ENCODE measurements around the gene ANKRD29.
"Not testable (repeated sequence)": the region's sequence is repeated elsewhere in the genome, so short reads cannot be mapped to it uniquely, and the experiment has no call there.

Gene ANKRD29

DNA sequence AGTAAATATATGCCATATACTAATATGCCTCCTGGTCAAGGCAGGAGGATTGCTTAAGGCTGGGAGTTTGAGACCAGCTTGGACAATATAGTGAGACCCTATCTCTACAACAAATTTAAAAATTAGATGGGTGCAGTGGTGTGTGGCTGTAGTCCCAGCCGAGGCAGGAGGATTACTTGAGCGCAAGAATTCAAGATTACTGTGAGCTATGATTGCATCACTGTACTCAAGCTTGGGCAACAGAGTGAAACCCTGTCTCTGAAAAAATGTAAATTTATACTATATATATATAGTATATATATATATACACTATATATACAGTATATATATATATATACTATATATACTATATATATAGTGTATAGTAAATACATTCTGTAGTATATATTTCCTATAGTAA lies 46.5 kb downstream of the ANKRD29 start:
- DNase-seq (ENCODE audit: low read depth), result no peak

DNA sequence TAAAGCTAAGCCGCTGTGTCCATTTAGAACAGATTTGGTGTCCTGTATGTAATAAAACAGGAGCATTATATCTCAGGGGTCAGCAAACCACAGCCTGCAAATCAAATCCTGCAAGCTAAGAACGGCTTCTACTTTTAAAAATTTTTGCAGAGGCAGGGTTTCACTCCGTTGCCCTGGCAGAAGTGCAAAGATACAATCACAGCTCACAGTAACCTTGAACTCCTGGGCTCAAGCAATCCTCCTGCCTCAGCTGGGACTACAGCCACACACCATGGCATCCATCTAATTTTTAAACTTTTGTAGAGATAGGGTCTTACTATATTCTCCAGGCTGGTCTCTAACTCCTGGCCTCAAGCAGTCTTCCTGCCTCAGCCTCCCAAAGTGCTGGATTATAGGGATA lies 47.8 kb downstream of the ANKRD29 start:
- DNase-seq (ENCODE audit: low read depth), result no peak

DNA sequence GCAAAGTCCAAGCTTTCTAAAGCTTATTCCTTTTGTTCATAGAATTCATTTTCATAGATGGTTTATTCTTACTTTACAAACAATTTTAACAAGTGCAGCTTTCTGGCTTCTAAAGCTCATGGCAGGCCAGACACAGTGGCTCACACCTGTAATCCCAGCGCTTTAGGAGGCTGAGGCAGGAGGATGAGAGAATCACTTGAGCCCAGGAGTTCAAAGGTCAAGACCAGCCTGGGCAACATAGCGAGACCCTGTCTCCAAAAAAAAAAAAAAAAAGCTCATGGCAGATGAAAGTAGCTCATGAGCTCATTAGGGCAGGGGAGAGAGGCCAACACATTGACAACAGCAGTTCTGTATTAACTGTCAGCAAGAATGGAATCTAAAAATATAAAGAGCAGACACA lies 48.3 kb downstream of the ANKRD29 start:
- no peak for DNase-seq (ENCODE audit: low read depth)

DNA sequence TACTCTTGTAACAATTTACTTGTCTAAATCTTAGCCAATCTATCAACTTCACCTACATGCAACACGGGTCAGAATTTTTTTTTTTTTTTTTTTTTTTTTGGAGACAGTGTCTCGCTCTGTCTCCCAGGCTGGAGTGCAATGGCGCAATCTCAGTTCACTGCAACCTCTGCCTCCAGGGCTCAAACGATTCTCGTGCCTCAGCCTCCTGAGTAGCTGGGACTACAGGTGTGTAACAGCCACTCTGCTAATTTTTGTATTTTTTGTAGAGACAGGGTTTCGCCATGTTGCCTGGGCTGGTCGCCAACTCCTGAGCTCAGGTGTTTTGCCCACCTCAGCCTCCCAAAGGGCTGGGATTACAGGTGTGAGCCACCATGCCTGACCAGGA lies 49.6 kb downstream of the ANKRD29 start:
- not testable (repeated sequence) for DNase-seq (ENCODE audit: low read depth)

DNA sequence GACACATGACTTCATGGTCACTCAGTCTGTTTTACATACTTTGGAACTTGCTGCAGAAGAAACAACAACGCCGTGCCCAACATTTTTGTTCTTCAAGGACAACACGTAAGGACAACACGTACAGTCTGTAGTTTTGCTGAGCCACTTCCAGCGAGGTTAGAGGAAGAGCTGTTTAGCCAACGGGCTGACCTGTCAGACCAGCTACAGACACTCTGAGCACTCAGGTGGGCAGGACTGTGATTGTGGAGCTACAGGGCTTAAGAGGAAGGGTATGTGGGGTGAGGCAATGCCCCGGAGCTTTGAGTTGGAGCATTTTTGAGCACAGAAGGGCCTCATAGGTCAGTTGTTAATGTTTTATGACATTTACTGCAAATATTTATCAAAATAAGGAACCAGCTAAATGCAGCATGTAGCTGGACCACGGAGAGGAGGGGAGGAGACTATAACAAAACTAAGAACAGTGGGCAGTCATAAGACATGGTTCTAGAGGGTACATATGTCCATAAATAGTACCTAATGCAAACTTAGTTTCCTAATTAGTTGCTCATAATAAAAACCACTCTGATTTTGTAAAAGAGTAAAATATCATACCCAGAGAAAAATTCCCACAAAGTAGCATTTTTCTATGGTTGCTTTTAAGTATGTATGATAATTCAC lies 50.1 kb downstream of the ANKRD29 start:
- DNase-seq (ENCODE audit: low read depth), result no peak

DNA sequence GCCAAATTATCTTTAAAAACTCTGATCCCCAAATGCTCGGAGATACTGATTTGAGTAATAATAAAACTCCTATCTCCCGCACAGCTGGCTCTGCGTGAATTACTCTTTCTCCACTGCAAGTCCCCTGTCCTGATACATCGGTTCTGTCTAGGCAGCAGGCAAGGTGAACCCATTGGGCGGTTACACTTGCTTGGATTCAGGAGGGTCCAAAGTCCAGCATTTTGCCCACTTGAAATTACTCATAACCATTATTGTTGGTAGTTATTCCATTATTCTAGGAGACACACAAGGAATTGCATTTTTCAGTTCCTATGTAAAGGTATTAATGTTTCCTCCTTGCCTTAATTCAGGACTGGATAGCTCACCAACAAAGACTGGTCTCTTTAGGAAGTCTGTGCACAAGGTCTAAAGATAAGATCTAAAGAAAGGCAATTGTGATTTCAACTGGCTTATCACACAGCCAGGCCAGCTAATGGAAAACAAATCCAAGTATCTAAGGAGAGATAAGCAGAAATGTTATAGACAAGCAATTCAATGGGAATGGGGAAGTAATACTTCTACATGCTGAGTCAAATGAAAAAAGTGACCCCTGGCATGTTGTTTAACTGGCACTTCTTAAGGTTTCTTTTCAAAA lies 53.2 kb downstream of the ANKRD29 start:
- no peak for DNase-seq (ENCODE audit: low read depth)

DNA sequence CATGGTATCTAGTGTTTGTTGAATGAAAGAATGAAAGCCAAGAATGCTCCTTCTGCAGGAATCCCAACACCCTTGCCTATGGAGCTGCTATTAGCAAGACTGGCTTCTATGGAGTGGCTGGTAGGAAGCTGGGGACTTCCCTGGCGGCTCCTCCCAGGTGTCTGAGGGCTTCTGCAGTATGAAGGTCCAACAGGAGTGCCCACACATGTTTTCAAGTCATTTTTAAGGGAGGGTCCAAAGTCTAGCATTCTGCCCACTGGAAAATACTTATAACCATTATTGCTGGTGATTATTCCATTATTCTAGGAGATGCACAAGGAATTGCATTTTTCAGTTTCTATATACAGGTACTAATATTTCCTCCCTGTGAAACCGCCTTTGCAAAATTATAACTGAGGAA lies 54.5 kb downstream of the ANKRD29 start:
- DNase-seq (ENCODE audit: low read depth), result no peak

DNA sequence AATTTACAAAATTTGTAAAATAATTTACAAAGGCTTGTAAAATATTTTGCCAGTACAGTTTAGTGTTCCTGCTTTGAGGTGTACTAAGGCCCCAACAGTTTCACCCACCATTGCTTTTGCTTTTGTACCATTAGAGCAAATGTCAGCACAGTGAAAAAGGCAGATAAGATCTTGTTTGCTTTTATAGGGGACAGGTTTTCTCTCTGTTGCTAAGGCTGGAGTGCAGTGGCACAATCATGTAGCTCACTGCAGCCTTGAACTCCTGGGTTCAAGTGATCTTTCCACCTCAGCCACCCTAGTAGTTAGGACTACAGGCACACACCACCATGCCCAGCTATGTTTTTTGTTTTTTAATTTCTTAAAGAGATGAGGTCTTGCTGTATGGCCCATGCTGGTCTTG lies 56.8 kb downstream of the ANKRD29 start:
- no peak for DNase-seq (ENCODE audit: low read depth)

DNA sequence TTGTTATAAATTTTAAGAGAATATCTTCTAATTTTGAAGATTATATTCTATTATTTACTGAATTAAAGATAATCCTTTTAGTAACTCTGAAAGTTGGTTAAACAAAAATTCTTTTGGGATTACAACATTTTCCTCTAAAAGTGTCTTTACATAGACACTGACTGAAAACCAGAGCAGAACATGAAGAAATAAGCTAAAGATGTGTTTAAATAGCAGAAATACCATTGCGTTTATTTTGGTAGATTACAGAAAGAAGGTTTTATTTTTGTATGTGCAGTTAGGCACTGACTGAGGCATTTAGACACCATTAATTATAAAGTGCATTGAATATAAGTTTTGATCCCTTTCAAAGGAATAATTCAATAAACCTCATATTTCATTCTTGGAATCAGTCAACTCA lies 62.9 kb downstream of the ANKRD29 start:
- DNase-seq (ENCODE audit: low read depth), result no peak

DNA sequence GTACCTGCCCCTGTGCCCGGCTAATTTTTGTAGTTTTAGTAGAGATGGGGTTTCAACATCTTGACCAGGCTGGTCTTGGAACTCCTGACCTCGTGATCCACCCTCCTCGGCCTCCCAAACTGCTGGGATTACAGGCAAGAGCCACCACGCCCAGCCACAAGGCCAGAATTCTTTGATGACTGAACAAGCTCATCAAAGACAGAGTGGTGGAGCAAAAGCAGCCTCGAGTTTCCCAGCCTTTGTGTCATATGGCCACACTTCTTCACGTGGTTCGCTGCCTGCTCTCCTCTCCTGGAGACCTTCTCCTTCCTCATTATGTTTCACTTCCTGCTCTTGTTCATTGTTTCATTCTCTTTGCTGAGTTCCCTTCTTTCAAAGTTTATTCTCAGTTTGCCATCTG lies 66.5 kb downstream of the ANKRD29 start:
- no peak for DNase-seq (ENCODE audit: low read depth)

DNA sequence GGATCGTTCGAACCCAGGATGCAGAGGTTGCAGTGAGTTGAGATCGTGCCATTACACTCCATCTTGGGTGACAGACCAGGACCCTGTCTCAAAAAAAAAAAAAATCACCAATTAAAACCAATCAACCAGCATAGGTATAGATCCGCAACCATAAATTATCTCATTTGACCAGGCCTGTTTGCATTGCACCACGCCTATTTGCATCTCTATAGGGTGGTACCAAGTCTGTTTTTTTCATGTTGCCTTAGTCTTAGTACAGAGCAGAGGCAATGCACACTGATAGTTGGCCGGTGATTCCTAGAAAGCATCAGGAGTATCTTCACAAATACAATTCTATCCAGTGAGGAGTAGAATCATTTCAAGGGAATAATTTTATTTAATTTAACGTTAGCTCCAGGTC lies 67.1 kb downstream of the ANKRD29 start:
- DNase-seq (ENCODE audit: low read depth), result no peak

DNA sequence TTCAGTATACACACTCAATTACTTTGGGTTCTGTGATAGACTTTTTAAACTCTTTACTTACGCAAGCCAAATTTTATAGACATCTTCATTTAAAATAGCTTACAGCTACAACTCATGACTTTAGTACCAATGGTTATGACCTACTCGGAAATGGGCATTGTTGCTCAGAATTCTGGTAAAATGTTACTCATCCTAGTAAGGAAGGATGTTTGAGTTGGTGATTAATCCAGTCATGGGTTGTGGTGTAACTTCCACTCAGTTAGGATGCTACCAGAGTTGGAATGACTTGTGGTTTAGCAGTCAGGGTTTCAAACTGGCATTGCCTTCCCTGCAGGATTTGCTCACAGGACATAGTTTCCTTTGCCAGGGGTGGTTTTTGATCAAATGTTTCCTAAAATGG lies 69.0 kb downstream of the ANKRD29 start:
- DNase-seq (ENCODE audit: low read depth), result no peak

DNA sequence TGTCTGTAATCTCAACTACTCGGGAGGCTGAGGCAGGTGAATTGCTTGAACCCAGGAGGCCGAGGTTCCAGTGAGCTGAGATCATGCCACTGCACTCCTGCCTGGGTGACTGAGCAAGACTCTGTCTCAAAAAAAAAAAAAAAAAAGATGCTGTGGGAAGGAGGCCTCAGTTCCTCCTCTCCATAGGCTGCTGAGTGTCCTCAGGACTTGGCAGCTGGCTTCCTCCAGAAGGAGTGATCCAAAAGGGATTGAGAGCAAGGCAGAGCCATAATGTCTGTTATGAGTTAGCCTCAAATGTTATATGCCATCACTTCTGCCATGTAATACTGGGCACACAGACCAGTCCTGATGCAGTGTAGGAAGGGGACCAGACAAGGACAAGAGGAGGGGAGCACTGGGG lies 69.8 kb downstream of the ANKRD29 start:
- no peak for DNase-seq (ENCODE audit: low read depth)

DNA sequence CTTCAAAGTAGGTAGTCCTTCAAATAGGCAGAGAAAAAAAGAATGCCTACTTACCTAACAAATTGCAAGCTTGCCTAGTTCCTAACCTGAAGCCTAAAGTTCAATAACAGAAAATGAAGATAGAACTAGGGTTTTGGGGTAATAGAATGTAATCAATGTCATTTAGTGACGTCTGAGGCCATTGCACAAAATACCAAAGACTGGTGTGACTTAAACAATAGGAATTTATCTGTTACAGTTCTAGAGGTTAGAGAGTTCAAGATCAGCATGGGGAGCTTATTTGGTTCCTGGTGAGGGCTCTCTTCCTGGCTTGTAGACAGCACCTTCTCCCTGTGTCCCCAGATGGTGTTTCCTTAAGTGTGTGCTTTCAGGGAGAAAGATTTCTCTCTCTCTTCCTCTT lies 71.7 kb downstream of the ANKRD29 start:
- DNase-seq (ENCODE audit: low read depth), result no peak

DNA sequence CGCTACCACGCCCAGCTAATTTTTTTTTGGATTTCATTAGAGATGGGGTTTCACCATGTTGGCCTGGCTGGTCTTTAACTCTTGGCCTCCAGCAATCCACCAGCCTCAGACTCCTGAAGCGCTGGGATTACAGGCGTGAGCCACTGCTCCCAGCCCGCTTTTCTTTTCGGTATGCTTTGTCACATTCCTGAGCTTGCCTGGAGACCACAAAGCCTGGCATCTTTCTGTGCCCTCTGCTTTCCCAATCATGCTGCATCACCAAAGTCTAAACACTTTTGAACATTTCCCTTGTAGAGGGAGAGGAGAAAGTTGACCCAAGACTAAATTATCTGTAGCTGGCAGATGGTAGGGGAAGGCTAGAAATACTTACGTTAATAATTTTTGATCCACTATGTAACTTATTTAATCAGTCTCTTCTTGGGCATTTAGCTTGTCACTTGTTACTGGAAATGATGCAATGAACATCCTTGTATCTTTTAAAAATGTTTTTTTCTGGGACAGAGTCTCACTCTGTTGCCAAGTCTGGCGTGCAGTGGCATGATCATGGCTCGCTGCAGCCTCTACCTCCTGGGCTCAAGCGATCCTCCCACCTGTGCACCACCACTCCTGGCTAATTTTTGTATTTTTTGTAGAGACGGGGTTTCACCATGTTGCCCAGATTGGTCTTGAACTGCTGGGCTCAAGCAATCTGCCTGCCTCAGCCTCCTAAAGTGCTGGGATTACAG lies 73.7 kb downstream of the ANKRD29 start:
- DNase-seq (ENCODE audit: low read depth), result no peak

DNA sequence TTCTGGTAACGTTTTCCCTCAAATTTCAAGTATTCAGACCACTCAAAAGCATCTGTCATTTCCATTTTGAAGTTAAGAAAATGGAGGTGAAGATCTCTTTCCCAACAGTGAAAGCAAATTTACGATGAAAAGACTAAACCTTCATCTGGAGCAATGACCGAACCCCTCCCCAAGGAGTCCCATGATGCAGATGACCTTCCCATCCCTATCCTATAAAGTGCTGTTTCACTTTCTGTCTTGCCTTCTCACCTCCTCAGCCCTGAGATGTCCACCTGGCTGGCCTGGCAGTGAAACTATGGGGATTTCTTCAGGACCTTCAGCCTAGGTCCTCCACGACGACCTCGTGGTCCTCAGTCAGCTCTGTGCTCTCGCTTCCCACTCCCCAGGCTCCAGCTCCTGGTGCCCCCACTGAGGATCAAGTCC lies 75.5 kb downstream of the ANKRD29 start:
- no peak for DNase-seq (ENCODE audit: low read depth)

DNA sequence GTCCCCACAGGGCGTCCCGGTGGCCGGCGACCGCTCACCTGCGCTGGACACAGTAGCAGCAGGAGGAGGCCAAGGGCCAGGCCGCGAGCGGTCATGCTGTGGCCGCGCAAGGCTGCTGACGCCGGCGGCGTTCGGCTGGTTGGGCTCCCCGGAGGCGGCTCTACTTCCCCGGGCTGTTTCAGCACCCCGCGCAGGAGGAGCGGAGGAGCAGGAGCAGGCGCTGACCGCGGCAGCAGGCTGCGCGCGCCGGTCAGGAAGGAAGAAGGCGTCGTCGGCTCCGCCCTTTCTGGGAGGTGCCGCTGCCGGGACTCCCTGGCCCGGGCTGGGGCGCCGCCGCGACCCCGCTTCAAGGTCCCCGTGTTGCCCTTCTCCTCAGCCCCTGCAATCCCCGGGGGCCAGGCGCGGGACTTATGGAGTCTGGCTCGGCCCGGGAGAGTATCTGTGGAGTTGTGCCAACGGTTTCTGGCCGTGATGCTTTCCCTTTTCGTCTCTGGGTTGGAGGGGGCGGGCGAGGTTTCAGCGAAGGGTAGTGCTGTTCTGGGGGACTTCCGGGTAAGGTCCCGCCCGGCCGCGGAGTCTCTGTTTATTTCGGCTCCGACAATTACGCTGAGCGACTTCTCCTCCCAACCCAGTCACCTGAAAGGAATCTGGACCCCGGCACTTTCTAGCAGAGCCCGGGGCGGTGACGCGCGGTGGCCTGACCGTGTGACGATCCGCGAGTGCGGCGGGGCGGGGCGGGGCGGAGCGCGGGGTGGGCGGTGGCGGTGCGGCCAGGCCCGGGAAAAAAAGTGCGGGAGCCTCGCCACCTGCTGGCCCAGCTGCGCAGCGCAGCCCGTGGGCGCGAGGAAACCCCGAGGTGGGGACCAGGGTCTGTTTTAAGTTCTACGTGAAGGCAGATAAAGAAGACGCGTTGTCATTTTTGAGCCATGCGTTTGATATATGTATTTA lies 76.2 kb downstream of the ANKRD29 start, which contains the start of gene NPC1:
NPC1 (minus strand) TSS at position 258 of the 948 bp plus-strand sequence; CDS start at position 95, 163 bp downstream.
- DNase-seq (ENCODE audit: low read depth), result peak; percentile 85

DNA sequence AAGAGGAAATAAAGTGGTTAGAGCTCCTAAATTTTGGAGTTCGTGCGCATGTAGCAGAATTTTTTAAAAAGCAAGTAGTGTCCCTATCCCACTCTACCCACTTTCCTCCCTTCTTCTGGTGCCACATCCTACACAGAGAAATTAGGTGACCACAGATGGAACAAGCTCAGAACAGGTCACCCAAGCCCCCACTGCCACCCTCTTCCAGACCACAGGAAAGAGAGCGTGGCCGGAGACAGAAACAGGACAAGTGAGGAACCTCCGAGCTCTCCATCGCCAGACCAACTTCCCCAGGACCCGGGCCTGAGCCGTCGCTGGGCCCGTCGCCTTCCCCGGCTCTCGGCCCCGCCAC lies 76.8 kb downstream of the ANKRD29 start:
- DNase-seq (ENCODE audit: low read depth), result no peak

DNA sequence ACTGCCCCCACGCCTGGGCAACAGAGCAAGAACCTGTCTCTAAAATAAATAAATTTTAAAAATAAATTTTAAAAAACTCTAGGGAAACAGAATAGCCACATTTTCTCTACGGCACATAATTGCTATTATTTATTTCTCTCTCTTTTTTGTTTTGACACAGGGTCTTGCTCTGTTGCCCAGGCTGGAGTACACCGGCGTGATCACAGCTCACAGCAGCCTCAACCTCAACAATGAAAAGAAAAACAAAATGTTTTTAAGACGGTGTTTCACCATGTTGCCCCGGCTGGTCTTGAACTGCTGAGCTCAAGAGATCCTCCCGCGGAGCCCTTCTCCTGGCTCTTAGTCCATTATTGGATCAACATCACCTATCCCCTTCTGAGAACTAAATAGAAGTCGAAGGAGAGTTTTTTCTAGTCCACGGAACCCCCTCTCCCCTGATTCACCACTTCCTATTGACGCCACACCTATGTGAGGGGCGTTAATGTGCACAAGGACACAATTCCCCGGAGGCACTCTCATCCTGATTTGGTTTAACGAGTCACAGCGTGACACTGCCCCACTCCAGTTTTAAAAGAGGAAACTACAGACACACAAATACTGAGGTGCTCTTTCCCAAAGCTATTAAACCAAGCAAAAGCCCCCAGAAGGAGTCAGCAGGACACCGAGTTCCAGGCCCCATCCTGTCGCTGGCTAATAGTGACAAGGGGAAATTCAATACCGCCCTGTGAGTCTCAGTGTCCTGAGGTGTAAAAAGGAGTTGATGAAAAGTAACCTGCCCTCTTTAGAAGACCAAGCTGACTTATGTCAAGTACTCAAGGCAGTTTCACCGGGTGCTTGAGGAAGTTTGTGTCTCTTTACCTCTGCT lies 77.5 kb downstream of the ANKRD29 start:
- no peak for DNase-seq (ENCODE audit: low read depth)

DNA sequence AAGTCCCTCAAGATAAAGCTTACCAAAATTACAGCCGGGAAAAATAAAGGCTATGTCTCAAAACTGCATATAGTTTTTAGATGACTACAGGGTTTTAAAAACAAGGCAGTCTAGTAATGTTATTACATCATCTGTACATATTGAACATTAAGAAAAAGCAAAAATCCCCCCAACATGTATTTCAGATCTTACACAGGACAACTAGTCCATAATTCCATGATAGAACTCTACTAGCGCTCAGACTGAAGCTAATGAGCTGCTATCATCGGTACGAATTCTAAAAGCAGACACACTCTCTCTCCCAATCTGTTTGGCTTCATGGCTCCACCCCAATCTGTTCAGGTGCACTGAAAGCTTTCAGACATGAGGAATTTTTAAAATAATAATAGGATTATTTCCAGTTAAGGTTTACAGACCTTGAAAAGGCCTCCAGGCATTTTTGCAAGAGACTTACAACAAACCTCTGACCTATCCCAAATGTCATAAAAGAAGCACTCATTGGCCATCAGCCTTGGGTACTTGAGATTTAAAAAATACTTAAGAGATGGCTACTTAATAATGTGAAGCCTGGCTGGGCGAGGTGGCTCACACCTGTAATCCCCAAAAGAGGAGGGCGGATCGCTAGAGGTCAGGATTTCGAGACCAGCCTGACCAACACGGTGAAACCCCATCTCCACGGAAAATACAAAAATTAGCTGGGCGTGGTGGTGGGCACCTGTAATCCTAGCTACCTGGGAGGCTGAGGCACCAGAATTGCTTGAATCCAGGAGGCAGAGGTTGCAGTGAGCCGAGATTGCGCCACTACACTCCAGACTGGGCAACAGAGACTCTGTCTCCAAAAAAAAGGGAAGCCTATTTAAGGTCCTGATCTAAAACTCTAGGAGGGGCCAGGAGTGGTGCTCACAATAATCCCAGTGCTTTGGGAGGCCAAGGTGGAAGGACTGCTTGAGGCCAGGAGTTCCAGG lies 78.4 kb downstream of the ANKRD29 start:
- no peak for DNase-seq (ENCODE audit: low read depth)
